ENCODE results near the gene TAF1D. TPM values are rescaled to one million over a fixed set of nuclear protein-coding genes. Genes with fewer than 3 reads are reported as not detected.

The TAF1D gene
- total RNA-seq, 1 donor from 2014 or later, result 151 TPM

- TF ChIP-seq CTCF (conservative IDR thresholded peaks at IDR 0.05), result no peak
- Mint-ChIP-seq H3K27ac (ENCODE audit: unreplicated experiment) (no peak overlapping the region), H3K27me3 (ENCODE audit: low read depth) (no peaks in the 10 kb centered on the region), H3K4me3 (no peak overlapping the region), H3K36me3 (ENCODE audit: low read depth) (peaks cover 49% of the 10 kb centered on the region), H3K9me3 (peaks cover 3% of the 10 kb centered on the region), H3K4me1 (peaks cover 19% of the 10 kb centered on the region)
- no peak for DNase-seq (ENCODE audit: low read depth, low spot score)
Observed at GRCh38 chr11:93717501-93717900, 23.8 kb downstream of the TAF1D start.

GRCh38 chr11:93715797-93716396, 25.4 kb downstream of the TAF1D start:
- no peak for TF ChIP-seq CTCF (conservative IDR thresholded peaks at IDR 0.05)
- H3K27ac Mint-ChIP-seq (ENCODE audit: unreplicated experiment), result peak overlapping the region; percentile 50
- no peak for DNase-seq (ENCODE audit: low read depth, low spot score)
- H3K9me3 Mint-ChIP-seq, result peaks cover 8% of the 10 kb centered on the region
- peaks cover 19% of the 10 kb centered on the region for H3K4me1 Mint-ChIP-seq
- H3K36me3 Mint-ChIP-seq (ENCODE audit: low read depth), result peaks cover 54% of the 10 kb centered on the region
- no peak overlapping the region for H3K4me3 Mint-ChIP-seq
- no peaks in the 10 kb centered on the region for H3K27me3 Mint-ChIP-seq (ENCODE audit: low read depth)

- Mint-ChIP-seq H3K9me3 (peaks cover 30% of the 10 kb centered on the region), H3K4me3 (no peak overlapping the region), H3K36me3 (ENCODE audit: low read depth) (peaks cover 83% of the 10 kb centered on the region), H3K4me1 (peaks cover 19% of the 10 kb centered on the region), H3K27ac (ENCODE audit: unreplicated experiment) (no peak overlapping the region), H3K27me3 (ENCODE audit: low read depth) (no peaks in the 10 kb centered on the region)
- no peak for DNase-seq (ENCODE audit: low read depth, low spot score)
- TF ChIP-seq CTCF (conservative IDR thresholded peaks at IDR 0.05), result no peak
Observed at GRCh38 chr11:93712678-93713077, 28.6 kb downstream of the TAF1D start.

- Mint-ChIP-seq H3K27ac (ENCODE audit: unreplicated experiment) (no peak overlapping the region), H3K4me3 (no peak overlapping the region), H3K4me1 (peaks cover 5% of the 10 kb centered on the region), H3K36me3 (ENCODE audit: low read depth) (peaks cover 83% of the 10 kb centered on the region), H3K27me3 (ENCODE audit: low read depth) (no peaks in the 10 kb centered on the region), H3K9me3 (peaks cover 30% of the 10 kb centered on the region)
- no peak for DNase-seq (ENCODE audit: low read depth, low spot score)
- TF ChIP-seq CTCF (conservative IDR thresholded peaks at IDR 0.05), result no peak
Observed at GRCh38 chr11:93710239-93710638, 31.1 kb downstream of the TAF1D start.

GRCh38 chr11:93704237-93704636, 37.1 kb downstream of the TAF1D start:
- no peak for DNase-seq (ENCODE audit: low read depth, low spot score)
- TF ChIP-seq CTCF (conservative IDR thresholded peaks at IDR 0.05), result no peak
- peaks cover 48% of the 10 kb centered on the region for H3K36me3 Mint-ChIP-seq (ENCODE audit: low read depth)

More at GRCh38 chr11:93704237-93704636, 37.1 kb downstream of the TAF1D start:
- no peaks in the 10 kb centered on the region for H3K27me3 Mint-ChIP-seq (ENCODE audit: low read depth)
- H3K4me3 Mint-ChIP-seq, result no peak overlapping the region
- no peaks in the 10 kb centered on the region for H3K4me1 Mint-ChIP-seq
- H3K9me3 Mint-ChIP-seq, result peaks cover 10% of the 10 kb centered on the region
- no peak overlapping the region for H3K27ac Mint-ChIP-seq (ENCODE audit: unreplicated experiment)
